Hepatocyte (in vitro differentiated cells): Measurements from ENCODE around the gene DENND1C. TPM values are rescaled to one million over a fixed set of nuclear protein-coding genes. Genes with fewer than 3 reads are reported as not detected.

Experiments used
- DNase-seq: peaks from one replicate; pipeline ENCODE4 v3.0.0-alpha.2; 2016; ENCODE audit warnings: low spot score
- H2AFZ ChIP-seq: fragments of 200-600 bp; sonication (generic); 2 replicates; pipeline ENCODE4 v1.6.0; 2016; ENCODE audit warnings: antibody characterized with exemption, mild to moderate bottlenecking
- H3K27ac ChIP-seq: fragments of 200-600 bp; sonication (generic); 2 replicates; pipeline ENCODE4 v1.5.1; 2016; ENCODE audit warnings: mild to moderate bottlenecking
- H3K27me3 ChIP-seq: fragments of 200-600 bp; sonication (generic); 2 replicates; pipeline ENCODE4 v1.6.1; 2016
- H3K36me3 ChIP-seq: fragments of 200-600 bp; sonication (generic); replicated peaks from 2 replicates; pipeline ENCODE4 v1.5.1; 2016; ENCODE audit warnings: low read depth; ENCODE audit not compliant: insufficient read depth
- H3K4me1 ChIP-seq: fragments of 200-600 bp; sonication (generic); 2 replicates; pipeline ENCODE4 v1.5.1; 2016; ENCODE audit warnings: mild to moderate bottlenecking, moderate library complexity; ENCODE audit not compliant: insufficient read depth
- H3K4me2 ChIP-seq: fragments of 200-600 bp; sonication (generic); 2 replicates; pipeline ENCODE4 v1.6.0; 2016
- H3K4me3 ChIP-seq: fragments of 200-600 bp; sonication (generic); 2 replicates; pipeline ENCODE4 v1.5.1; 2016; ENCODE audit warnings: mild to moderate bottlenecking
- H3K79me2 ChIP-seq: fragments of 200-600 bp; sonication (generic); 2 replicates; pipeline ENCODE4 v1.6.0; 2017; ENCODE audit warnings: mild to moderate bottlenecking
- H3K9me2 ChIP-seq: fragments of 200-600 bp; sonication (generic); replicated peaks from 2 replicates; pipeline ENCODE4 v1.6.0; 2017; ENCODE audit warnings: mild to moderate bottlenecking; ENCODE audit not compliant: insufficient read depth
- H3K9me3 ChIP-seq: fragments of 200-600 bp; sonication (generic); 2 replicates; pipeline ENCODE4 v1.5.1; 2016; ENCODE audit warnings: low read depth, mild to moderate bottlenecking
- H4K20me1 ChIP-seq: fragments of 200-600 bp; sonication (generic); 2 replicates; pipeline ENCODE4 v1.6.0; 2016; ENCODE audit warnings: mild to moderate bottlenecking; ENCODE audit not compliant: insufficient read depth, poor library complexity, severe bottlenecking
- CTCF ChIP-seq: fragments of 200-600 bp; sonication (generic); IDR thresholded peaks from 2 replicates; pipeline ENCODE4 v1.5.1; 2016; ENCODE audit warnings: antibody characterized with exemption, mild to moderate bottlenecking; ENCODE audit not compliant: poor library complexity
- EZH2 ChIP-seq: fragments of 200-600 bp; sonication (generic); IDR thresholded peaks from 2 replicates; pipeline ENCODE4 v1.6.1; 2016; ENCODE audit warnings: antibody characterized with exemption, mild to moderate bottlenecking, borderline replicate concordance
- EZH2phosphoT487 ChIP-seq: fragments of 200-600 bp; sonication (generic); IDR thresholded peaks from one replicate; pipeline ENCODE4 v1.6.1; 2018; ENCODE audit warnings: antibody characterized with exemption, mild to moderate bottlenecking, low read depth, moderate library complexity; ENCODE audit not compliant: unreplicated experiment, severe bottlenecking
- WGBS: methylation state at CpG from one replicate; pipeline ENCODE4 v1.1.6; 2016; ENCODE audit warnings: low lambda C conversion rate; ENCODE audit errors: missing lambda C conversion rate; 5-methylcytosine and 5-hydroxymethylcytosine counted together
- polyA plus RNA-seq: library from polyadenylated mRNA; unstranded; fragments of >200 nt; fragmentation: Nextera tagmentation; extraction: Ambion mirVana; gene quantifications from 2 replicates; pipeline ENCODE4 v1.2.1, GENCODE V29; 2016
- total RNA-seq: library from RNA; depleted of rRNA; stranded (reverse); fragments of >200 nt; gene quantifications from 2 replicates; pipeline ENCODE4 v1.2.3, GENCODE V29; 2014

DENND1C gene
- total and polyA plus RNA-seq, 2 experiments from 2014 or later: 1.5 to 16.1 TPM

- WGBS: 89% methylated on average over 8 of the region's 8 CpGs
- TF ChIP-seq EZH2phosphoT487 (no peak), EZH2 (no peak), CTCF (no peak)
These were observed 14.2 kb downstream of the DENND1C start for GRCh38 chr19:6467384-6467783.

DNA sequence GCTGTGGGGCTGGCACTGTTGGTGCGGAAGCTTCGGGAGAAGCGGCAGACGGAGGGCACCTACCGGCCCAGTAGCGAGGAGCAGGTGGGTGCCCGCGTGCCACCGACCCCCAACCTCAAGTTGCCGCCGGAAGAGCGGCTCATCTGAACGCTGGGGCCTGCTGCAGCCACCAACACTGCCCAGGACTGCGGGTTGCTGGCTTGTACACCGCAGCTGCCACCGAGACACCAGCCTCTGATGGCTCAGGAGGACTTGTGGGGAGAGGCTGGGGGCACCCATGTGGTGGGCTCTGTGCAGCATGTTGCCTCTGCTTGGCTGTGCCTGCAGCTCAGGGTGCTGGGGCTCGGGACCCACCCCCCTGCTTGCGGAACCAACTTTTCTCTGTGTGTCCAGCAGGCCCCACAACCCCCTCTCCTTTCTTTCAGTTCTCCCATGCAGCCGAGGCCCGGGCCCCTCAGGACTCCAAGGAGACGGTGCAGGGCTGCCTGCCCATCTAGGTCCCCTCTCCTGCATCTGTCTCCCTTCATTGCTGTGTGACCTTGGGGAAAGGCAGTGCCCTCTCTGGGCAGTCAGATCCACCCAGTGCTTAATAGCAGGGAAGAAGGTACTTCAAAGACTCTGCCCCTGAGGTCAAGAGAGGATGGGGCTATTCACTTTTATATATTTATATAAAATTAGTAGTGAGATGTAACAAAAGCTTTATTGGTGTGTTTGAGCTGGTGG, 14.9 kb downstream of the DENND1C start:
- Histone ChIP-seq H2AFZ (no peak overlapping the region), H3K4me1 (no peaks in the 10 kb centered on the region), H3K9me3 (no peaks in the 10 kb centered on the region), H3K4me3 (no peak overlapping the region), H3K9me2 (no peaks in the 10 kb centered on the region), H3K4me2 (no peak overlapping the region), H4K20me1 (peaks cover 4% of the 10 kb centered on the region), H3K27me3 (no peaks in the 10 kb centered on the region), H3K79me2 (peaks cover 15% of the 10 kb centered on the region), H3K27ac (no peak overlapping the region), H3K36me3 (no peaks in the 10 kb centered on the region)
- TF ChIP-seq CTCF (no peak), EZH2phosphoT487 (no peak), EZH2 (no peak)
- 93% methylated on average over 21 of the region's 21 CpGs for WGBS
- no peak for DNase-seq

More at GRCh38 chr19:6467384-6467783, 14.2 kb downstream of the DENND1C start:
- Histone ChIP-seq H3K9me3 (no peaks in the 10 kb centered on the region), H4K20me1 (peaks cover 4% of the 10 kb centered on the region), H3K79me2 (peaks cover 15% of the 10 kb centered on the region), H3K27ac (no peak overlapping the region), H2AFZ (no peak overlapping the region), H3K27me3 (no peaks in the 10 kb centered on the region), H3K36me3 (no peaks in the 10 kb centered on the region), H3K4me2 (no peak overlapping the region), H3K4me1 (no peaks in the 10 kb centered on the region), H3K4me3 (no peak overlapping the region), H3K9me2 (no peaks in the 10 kb centered on the region)
- no peak for DNase-seq

GRCh38 chr19:6465663-6466062, 15.9 kb downstream of the DENND1C start:
- Histone ChIP-seq H4K20me1 (peaks cover 4% of the 10 kb centered on the region), H3K4me3 (no peak overlapping the region), H3K9me2 (no peaks in the 10 kb centered on the region), H3K4me2 (peak overlapping the region; percentile 81), H3K27me3 (no peaks in the 10 kb centered on the region), H3K9me3 (no peaks in the 10 kb centered on the region), H3K27ac (no peak overlapping the region), H2AFZ (no peak overlapping the region), H3K36me3 (no peaks in the 10 kb centered on the region), H3K4me1 (no peaks in the 10 kb centered on the region), H3K79me2 (peaks cover 15% of the 10 kb centered on the region)
- WGBS: 90% methylated on average over 8 of the region's 8 CpGs
- no peak for TF ChIP-seq CTCF
- TF ChIP-seq EZH2: no peak
- TF ChIP-seq EZH2phosphoT487: no peak
- DNase-seq: no peak
